ENCODE measurements around the gene SDR39U1.
"Not testable (repeated sequence)": the region's sequence is repeated elsewhere in the genome, so short reads cannot be mapped to it uniquely, and the experiment has no call there.

SDR39U1 gene

GRCh38 chr14:24473211-24473610 is 30.6 kb upstream of the SDR39U1 start:
- no peak for DNase-seq (ENCODE audit: low read depth, low spot score)
- no peak overlapping the region for H3K4me3 ChIP-seq (ENCODE audit: low read depth, low read length)
- POLR2A ChIA-PET, result no interaction called here
- CTCF ChIA-PET, result no interaction called here
- TF ChIP-seq CTCF (IDR thresholded peaks at IDR 0.05; ENCODE audit: insufficient read depth, low read length, missing control alignments), result no peak

GRCh38 chr14:24470450-24470849 is 27.9 kb upstream of the SDR39U1 start:
- POLR2A ChIA-PET; DNase-seq (ENCODE audit: low read depth, low spot score); H3K4me3 ChIP-seq (ENCODE audit: low read depth, low read length); CTCF ChIA-PET: not testable (repeated sequence)

- CTCF ChIA-PET, result no interaction called here
- DNase-seq (ENCODE audit: low read depth, low spot score), result no peak
- no peak for TF ChIP-seq CTCF (IDR thresholded peaks at IDR 0.05; ENCODE audit: insufficient read depth, low read length, missing control alignments)
- H3K4me3 ChIP-seq (ENCODE audit: low read depth, low read length), result no peak overlapping the region
- POLR2A ChIA-PET, result no interaction called here
These were observed 23.2 kb upstream of the SDR39U1 start for GRCh38 chr14:24465805-24466204.

GRCh38 chr14:24465368-24465767 is 22.8 kb upstream of the SDR39U1 start:
- no peak for DNase-seq (ENCODE audit: low read depth, low spot score)
- POLR2A ChIA-PET, result no interaction called here
- CTCF ChIA-PET, result no interaction called here
- no peak overlapping the region for H3K4me3 ChIP-seq (ENCODE audit: low read depth, low read length)
- TF ChIP-seq CTCF (IDR thresholded peaks at IDR 0.05; ENCODE audit: insufficient read depth, low read length, missing control alignments), result no peak

- no peak for TF ChIP-seq CTCF (IDR thresholded peaks at IDR 0.05; ENCODE audit: insufficient read depth, low read length, missing control alignments)
- H3K4me3 ChIP-seq (ENCODE audit: low read depth, low read length), result no peak overlapping the region
- POLR2A ChIA-PET, result no interaction called here
- CTCF ChIA-PET, result no interaction called here
- DNase-seq (ENCODE audit: low read depth, low spot score), result no peak
These were observed 21.6 kb upstream of the SDR39U1 start for GRCh38 chr14:24463884-24464785.

- H3K4me3 ChIP-seq (ENCODE audit: low read depth, low read length), result no peak overlapping the region
- DNase-seq (ENCODE audit: low read depth, low spot score), result no peak
- CTCF ChIA-PET, result no interaction called here
- no peak for TF ChIP-seq CTCF (IDR thresholded peaks at IDR 0.05; ENCODE audit: insufficient read depth, low read length, missing control alignments)
- POLR2A ChIA-PET, result no interaction called here
These were observed 20.7 kb upstream of the SDR39U1 start for GRCh38 chr14:24463017-24463883.

All from AG04449 (cell line).